ENCODE data around the gene ACYP1.

The ACYP1 gene

GRCh38 chr14:75063491-75064204, at the start of gene ACYP1:
ACYP1 (minus strand) TSS chr14:75064024; CDS start chr14:75063553, 471 bp downstream.
- peak; percentile 83 for DNase-seq

- no peak for DNase-seq
These were observed 46.1 kb upstream of the ACYP1 start for GRCh38 chr14:75109877-75110276.

GRCh38 chr14:75107186-75107585, 43.4 kb upstream of the ACYP1 start:
- no peak for DNase-seq

- no peak for DNase-seq
These were observed 37.7 kb upstream of the ACYP1 start for GRCh38 chr14:75101491-75101890.

GRCh38 chr14:75098682-75099081, 34.9 kb upstream of the ACYP1 start:
- DNase-seq = no peak

- no peak for DNase-seq
These were observed 34.4 kb upstream of the ACYP1 start for GRCh38 chr14:75098212-75098611.

GRCh38 chr14:75096959-75097358, 33.1 kb upstream of the ACYP1 start:
- DNase-seq = no peak

GRCh38 chr14:75095690-75096089, 31.9 kb upstream of the ACYP1 start:
- no peak for DNase-seq

GRCh38 chr14:75094896-75095295, 31.1 kb upstream of the ACYP1 start:
- DNase-seq = no peak

- no peak for DNase-seq
These were observed 28.9 kb upstream of the ACYP1 start for GRCh38 chr14:75092698-75093097.

- DNase-seq = no peak
These were observed 27.4 kb upstream of the ACYP1 start for GRCh38 chr14:75091251-75091650.

- DNase-seq = no peak
These were observed 26.5 kb upstream of the ACYP1 start for GRCh38 chr14:75090353-75090752.

- peak; percentile 46 for DNase-seq
These were observed 24.9 kb upstream of the ACYP1 start for GRCh38 chr14:75088566-75089373.

- no peak for DNase-seq
These were observed 24.3 kb upstream of the ACYP1 start for GRCh38 chr14:75088153-75088552.

GRCh38 chr14:75084513-75084912, 20.7 kb upstream of the ACYP1 start:
- no peak for DNase-seq

GRCh38 chr14:75083271-75083670, 19.4 kb upstream of the ACYP1 start:
- no peak for DNase-seq

GRCh38 chr14:75081660-75082229, 17.9 kb upstream of the ACYP1 start:
- DNase-seq = no peak

GRCh38 chr14:75079521-75079920, 15.7 kb upstream of the ACYP1 start:
- DNase-seq = no peak

GRCh38 chr14:75077794-75078193, 14.0 kb upstream of the ACYP1 start:
- DNase-seq = no peak

- DNase-seq = no peak
These were observed 6.6 kb upstream of the ACYP1 start for GRCh38 chr14:75070383-75070782.

- DNase-seq = no peak
These were observed 6.0 kb upstream of the ACYP1 start for GRCh38 chr14:75069811-75070145.

GRCh38 chr14:75069121-75069810, 5.4 kb upstream of the ACYP1 start, which contains the start of gene ZC2HC1C:
ZC2HC1C (plus strand) TSS chr14:75069641; CDS start chr14:75070574, 933 bp downstream.
- peak; percentile 62 for DNase-seq
